H1 (cell line): ENCODE measurements around the gene TMEM41A. TPM values are rescaled to one million over a fixed set of nuclear protein-coding genes. Genes with fewer than 3 reads are reported as not detected.

Source experiments
- CTCF ChIA-PET: fragments of 300-600 bp; sonication (Branson Sonifier 250); formaldehyde crosslinking; loops from one replicate; lab custom pipeline; 2021; ENCODE audit not compliant: partially characterized antibody; lab: Charles Lee
- POLR2A ChIA-PET: fragments of 300-600 bp; sonication (Branson Sonifier 250); formaldehyde crosslinking; loops from one replicate; lab custom pipeline; 2021; ENCODE audit warnings: inconsistent platforms; ENCODE audit not compliant: partially characterized antibody; lab: Charles Lee
- DNase-seq, 2 experiments: peaks; one replicate each; pipeline versions ENCODE4 v3.0.0 to v3.0.0-alpha.2; 2010 to 2022; ENCODE audit warnings: low spot score in 2 of 2, low read depth in 1 of 2, mixed read lengths in 1 of 2
- FAIRE-seq: peaks from 2 replicates; lab custom pipeline; 2011; peaks lifted over from hg19 to GRCh38; lab: Jason Lieb, UNC
- H2AFZ ChIP-seq: 2 replicates; pipeline ENCODE4 v1.8.1; 2012; ENCODE audit warnings: low read length, inconsistent platforms
- H2AK5ac ChIP-seq: 2 replicates; pipeline ENCODE4 v1.6.1; 2013; ENCODE audit warnings: low read depth, low read length
- H2BK120ac ChIP-seq: replicated peaks from 2 replicates; pipeline ENCODE3; 2013; ENCODE audit warnings: low read depth, low read length, inconsistent platforms
- H2BK12ac ChIP-seq: 2 replicates; pipeline ENCODE4 v1.6.1; 2013; ENCODE audit warnings: low read depth, low read length
- H2BK15ac ChIP-seq: 2 replicates; pipeline ENCODE4 v1.6.1; 2013; ENCODE audit warnings: low read length
- H2BK20ac ChIP-seq: 2 replicates; pipeline ENCODE4 v1.6.1; 2013; ENCODE audit warnings: low read length
- H2BK5ac ChIP-seq: 2 replicates; pipeline ENCODE4 v1.6.1; 2013; ENCODE audit warnings: low read depth, low read length
- H3K14ac ChIP-seq: 2 replicates; pipeline ENCODE4 v1.6.1; 2013; ENCODE audit warnings: inconsistent platforms; ENCODE audit not compliant: insufficient read length
- H3K18ac ChIP-seq: 2 replicates; pipeline ENCODE4 v1.6.1; 2013; ENCODE audit warnings: low read length; ENCODE audit errors: extremely low read depth
- H3K23ac ChIP-seq: 2 replicates; pipeline ENCODE4 v1.6.1; 2013; ENCODE audit warnings: inconsistent platforms; ENCODE audit not compliant: insufficient read length
- H3K23me2 ChIP-seq: 2 replicates; pipeline ENCODE4 v1.6.1; 2013; ENCODE audit warnings: low read depth, low read length
- H3K27ac ChIP-seq: 2 replicates; pipeline ENCODE4 v1.6.1; 2011; ENCODE audit warnings: low read depth, low read length, inconsistent platforms
- H3K27me3 ChIP-seq, 4 experiments: replicated peaks in 1 of 4; 1 replicate in 1 of 4; 2 replicates in 3 of 4; pipeline versions ENCODE4 v1.6.1 to v1.8.1; 2011 to 2013; ENCODE audit warnings: low read length in 3 of 4, mild to moderate bottlenecking in 3 of 4, inconsistent platforms in 2 of 4, mixed read lengths in 2 of 4, moderate library complexity in 1 of 4; ENCODE audit not compliant: control insufficient read depth in 3 of 4, insufficient read depth in 3 of 4; ENCODE audit errors: extremely low read depth in 1 of 4
- H3K36me3 ChIP-seq, 4 experiments: 2 replicates each; pipeline versions ENCODE4 v1.6.1 to v1.8.1; 2011 to 2013; ENCODE audit warnings: mild to moderate bottlenecking in 4 of 4, low read length in 3 of 4, moderate library complexity in 2 of 4, control low read depth in 1 of 4, inconsistent platforms in 1 of 4; ENCODE audit not compliant: insufficient read depth in 4 of 4, control insufficient read depth in 2 of 4
- H3K4ac ChIP-seq: replicated peaks from 2 replicates; pipeline ENCODE3; 2013; ENCODE audit warnings: low read length, low read depth, mixed read lengths, inconsistent platforms; ENCODE audit not compliant: insufficient read length
- H3K4me1 ChIP-seq, 4 experiments: replicated peaks in 1 of 4; 1 replicate in 1 of 4; 2 replicates in 3 of 4; pipeline versions ENCODE4 v1.6.1 to v1.8.1; 2011 to 2013; ENCODE audit warnings: low read length in 3 of 4, inconsistent platforms in 2 of 4, mixed read lengths in 1 of 4; ENCODE audit not compliant: insufficient read depth in 4 of 4, control insufficient read depth in 3 of 4
- H3K4me2 ChIP-seq, 2 experiments: 2 replicates each; pipeline versions ENCODE4 v1.6.1 to v1.8.1; 2011 to 2013; ENCODE audit warnings: low read depth in 2 of 2, low read length in 2 of 2, control low read depth in 1 of 2, inconsistent platforms in 1 of 2, mild to moderate bottlenecking in 1 of 2; ENCODE audit not compliant: insufficient read depth in 1 of 2
- H3K4me3 ChIP-seq, 4 experiments: fragments of 200-600, 300-600 bp in 1 of 4; sonication (generic), shearing (Covaris generic), sonication (Bioruptor Twin) in 1 of 4; 2 replicates each; pipeline versions ENCODE4 v1.5.1 to v1.8.1; 2011 to 2016; ENCODE audit warnings: low read length in 4 of 4, low read depth in 3 of 4, control low read depth in 2 of 4, inconsistent platforms in 2 of 4, mild to moderate bottlenecking in 2 of 4, mixed read lengths in 1 of 4, moderate library complexity in 1 of 4; ENCODE audit not compliant: insufficient read depth in 2 of 4; ENCODE audit errors: extremely low read depth in 1 of 4
- H3K56ac ChIP-seq: replicated peaks from 2 replicates; pipeline ENCODE3; 2013; ENCODE audit warnings: low read depth, mild to moderate bottlenecking, mixed read lengths, low read length, inconsistent platforms; ENCODE audit not compliant: insufficient read length
- H3K79me1 ChIP-seq: 2 replicates; pipeline ENCODE4 v1.6.1; 2013; ENCODE audit warnings: low read depth, low read length, control low read depth
- H3K79me2 ChIP-seq, 2 experiments: 2 replicates each; pipeline versions ENCODE4 v1.6.1 to v1.8.1; 2012 to 2013; ENCODE audit warnings: low read length in 2 of 2, mild to moderate bottlenecking in 2 of 2, inconsistent platforms in 1 of 2; ENCODE audit not compliant: insufficient read depth in 2 of 2, control insufficient read depth in 1 of 2
- H3K9ac ChIP-seq, 4 experiments: replicated peaks in 1 of 4; 1 replicate in 1 of 4; 2 replicates in 3 of 4; pipeline versions ENCODE4 v1.6.1 to v1.8.1; 2011 to 2013; ENCODE audit warnings: low read depth in 3 of 4, low read length in 3 of 4, control low read depth in 2 of 4, mild to moderate bottlenecking in 2 of 4, moderate library complexity in 2 of 4, inconsistent platforms in 1 of 4; ENCODE audit errors: extremely low read depth in 1 of 4
- H3K9me3 ChIP-seq, 2 experiments: 2 replicates each; pipeline versions ENCODE4 v1.6.1 to v1.8.1; 2012 to 2013; ENCODE audit warnings: mild to moderate bottlenecking in 2 of 2, moderate library complexity in 2 of 2, control low read depth in 1 of 2, inconsistent platforms in 1 of 2, low read depth in 1 of 2, low read length in 1 of 2, mixed read lengths in 1 of 2; ENCODE audit not compliant: insufficient read depth in 2 of 2
- H4K20me1 ChIP-seq, 2 experiments: replicated peaks in 1 of 2; 2 replicates each; pipeline versions ENCODE3 to v1.8.1; 2011 to 2013; ENCODE audit warnings: inconsistent platforms in 2 of 2, low read length in 2 of 2, mild to moderate bottlenecking in 1 of 2; ENCODE audit not compliant: insufficient read depth in 2 of 2, control insufficient read depth in 1 of 2
- H4K5ac ChIP-seq: 2 replicates; pipeline ENCODE4 v1.6.1; 2013; ENCODE audit warnings: low read length, low read depth, mixed read lengths, inconsistent platforms; ENCODE audit not compliant: insufficient read length
- H4K8ac ChIP-seq: 2 replicates; pipeline ENCODE4 v1.8.0; 2013; ENCODE audit warnings: mild to moderate bottlenecking, moderate library complexity, low read length, inconsistent platforms; ENCODE audit not compliant: insufficient read depth; ENCODE audit errors: extremely low read depth
- H4K91ac ChIP-seq: replicated peaks from 2 replicates; pipeline ENCODE3; 2013; ENCODE audit warnings: low read length, mixed read lengths, inconsistent platforms; ENCODE audit not compliant: insufficient read length
- ASH2L ChIP-seq: fragments of 200-600, 300-600 bp; sonication (generic); IDR thresholded peaks from one replicate; pipeline ENCODE4 v1.7.1; 2017; ENCODE audit warnings: low read length
- ATF3 ChIP-seq: IDR thresholded peaks from 2 replicates; pipeline ENCODE4 v1.6.1; 2011; ENCODE audit warnings: low read depth, mild to moderate bottlenecking, low read length; ENCODE audit not compliant: insufficient read depth
- BACH1 ChIP-seq: IDR thresholded peaks from 2 replicates; pipeline ENCODE4 v1.6.1; 2012; ENCODE audit warnings: low read length, improper control_type of control experiment
- FOSL1 ChIP-seq: IDR thresholded peaks from 2 replicates; pipeline ENCODE4 v1.6.1; 2011; ENCODE audit warnings: mild to moderate bottlenecking, low read depth, low read length, moderate library complexity; ENCODE audit not compliant: insufficient read depth
- JUND ChIP-seq: IDR thresholded peaks from 2 replicates; pipeline ENCODE4 v1.6.1; 2011; ENCODE audit warnings: mild to moderate bottlenecking, improper control_type of control experiment, low read length
- KDM5A ChIP-seq: fragments of 200-600 bp; IDR thresholded peaks from 2 replicates; pipeline ENCODE4 v1.7.1; 2012; ENCODE audit warnings: mild to moderate bottlenecking, low read length, inconsistent platforms, mixed read lengths
- NANOG ChIP-seq: IDR thresholded peaks from 2 replicates; pipeline ENCODE4 v1.6.1; 2011; ENCODE audit warnings: low read length, low read depth, mild to moderate bottlenecking, inconsistent platforms; ENCODE audit not compliant: insufficient read depth, poor library complexity, severe bottlenecking
- POU5F1 ChIP-seq: IDR thresholded peaks from 2 replicates; pipeline ENCODE4 v1.6.1; 2011; ENCODE audit warnings: low read depth, mild to moderate bottlenecking, low read length, moderate library complexity
- RXRA ChIP-seq: IDR thresholded peaks from 2 replicates; pipeline ENCODE4 v1.6.1; 2011; ENCODE audit warnings: low read depth, mild to moderate bottlenecking, low read length, moderate library complexity; ENCODE audit not compliant: insufficient read depth
- SIRT6 ChIP-seq: IDR thresholded peaks from one replicate; pipeline ENCODE4 v1.7.1; 2012; ENCODE audit warnings: low read length, inconsistent platforms
- SIX5 ChIP-seq: IDR thresholded peaks from 2 replicates; pipeline ENCODE4 v1.6.1; 2011; ENCODE audit warnings: mild to moderate bottlenecking, low read depth, low read length
- SP2 ChIP-seq: IDR thresholded peaks from 2 replicates; pipeline ENCODE4 v1.6.1; 2012; ENCODE audit warnings: mild to moderate bottlenecking, low read length, inconsistent platforms
- SP4 ChIP-seq: IDR thresholded peaks from 2 replicates; pipeline ENCODE4 v1.6.1; 2012; ENCODE audit warnings: low read length, inconsistent platforms
- WGBS, 2 experiments: shearing (Covaris generic) in 1 of 2; methylation state at CpG; one replicate each; pipeline versions ENCODE4 v1.1.6 to v1.1.7; 2013 to 2015; ENCODE audit warnings: low lambda C conversion rate in 2 of 2, mixed read lengths in 2 of 2, inconsistent platforms in 1 of 2, low coverage in 1 of 2, missing lambda C conversion rate in 1 of 2; ENCODE audit not compliant: insufficient replicate concordance in 2 of 2, insufficient coverage in 1 of 2, insufficient read length in 1 of 2; ENCODE audit errors: extremely low coverage in 1 of 2, missing lambda C conversion rate in 1 of 2; 5-methylcytosine and 5-hydroxymethylcytosine counted together
- polyA plus RNA-seq, 7 experiments: library from polyadenylated mRNA; depleted of rRNA in 3 of 7; stranded (reverse) in 5 of 7; unstranded in 2 of 7; fragments of >200 nt in 5 of 7; fragments of 200-250 nt in 2 of 7; gene quantifications; 1 replicate in 5 of 7; 2 replicates in 1 of 7; 4 replicates in 1 of 7; pipeline versions ENCODE4 v1.2.1 to v1.2.3, GENCODE V29; 2011 to 2013; ENCODE audit warnings: missing spikeins in 2 of 7, mixed read lengths in 2 of 7
- total RNA-seq: library from RNA; stranded (reverse); fragmentation: NEBNext Ultra II Directional; extraction: Animal tissue kit (Norgen Biotek cat#: 25700); gene quantifications from 2 replicates; pipeline ENCODE4 v1.2.1, GENCODE V29; 2021

TMEM41A gene
- total and polyA plus RNA-seq, 2 of the 8 experiments (the other 6 are each of a cell fraction or from before 2014, with no cell fraction given): 14.1 to 17.5 TPM

- no peak overlapping the region for H3K4ac ChIP-seq
- H3K27ac ChIP-seq: no peak overlapping the region
- H3K4me2 ChIP-seq: no peak overlapping the region
- no peak overlapping the region for H2BK20ac ChIP-seq
- CTCF ChIA-PET: interaction anchor here (0.9 to 1.1 kb wide), 3 partner anchors 40 to 86 kb away, joined by 3 read pairs; no protein-coding TSS in a partner anchor
- no peak overlapping the region for H3K18ac ChIP-seq
- no peaks in the 10 kb centered on the region for H3K9me3 ChIP-seq
- H2BK120ac ChIP-seq: no peak overlapping the region
- H4K91ac ChIP-seq: no peak overlapping the region
- DNase-seq (no peak), FAIRE-seq (no peak)
- no peak overlapping the region for H3K23ac ChIP-seq
- no peaks in the 10 kb centered on the region for H3K4me1 ChIP-seq
- no peak for TF ChIP-seq ATF3
- no peak for TF ChIP-seq KDM5A
- no peak for TF ChIP-seq SIX5
- TF ChIP-seq POU5F1: no peak
- TF ChIP-seq SIRT6: no peak
- TF ChIP-seq SP4: no peak
- TF ChIP-seq BACH1: no peak
- TF ChIP-seq FOSL1: no peak
- no peak for TF ChIP-seq NANOG
- no peak for TF ChIP-seq RXRA
- TF ChIP-seq JUND: no peak
- TF ChIP-seq ASH2L: no peak
- TF ChIP-seq SP2: no peak
- POLR2A ChIA-PET: interaction anchor here (1.5 to 1.8 kb wide), 2 partner anchors 9 to 10 kb away, joined by 4 to 6 read pairs; partner anchors contain the start of gene TMEM41A
- no peaks in the 10 kb centered on the region for H3K36me3 ChIP-seq
- H2BK15ac ChIP-seq: no peak overlapping the region
- no peak overlapping the region for H4K8ac ChIP-seq
- H3K56ac ChIP-seq: no peak overlapping the region
- no peaks in the 10 kb centered on the region; the same call in 1 of the 2 replicates for H3K23me2 ChIP-seq
- H4K5ac ChIP-seq: no peak overlapping the region
- no peak overlapping the region for H2AK5ac ChIP-seq
- no peak overlapping the region for H3K4me3 ChIP-seq
- H3K14ac ChIP-seq: no peak overlapping the region
- no peaks in the 10 kb centered on the region for H3K79me2 ChIP-seq
- no peak overlapping the region for H2AFZ ChIP-seq
- no peak overlapping the region for H3K9ac ChIP-seq
- 90% methylated on average over 19 of the region's 19 CpGs; no CpG with 5 or more reads in 1 of the 2 experiments for WGBS, 2 experiments
- no peaks in the 10 kb centered on the region; the same call in 1 of the 2 replicates for H3K79me1 ChIP-seq
- H2BK12ac ChIP-seq: no peak overlapping the region
- H2BK5ac ChIP-seq: no peak overlapping the region
- no peaks in the 10 kb centered on the region for H4K20me1 ChIP-seq
- no peaks in the 10 kb centered on the region for H3K27me3 ChIP-seq
These were observed 9.6 kb upstream of the TMEM41A start for GRCh38 chr3:185508335-185508991.
